HEK293 (cell line): Measurements from ENCODE around the gene MPG.

Experiments
- CTCF ChIA-PET: fragments of 350-600 bp; formaldehyde crosslinking; extraction: SDS; loops from one replicate; lab custom pipeline; 2021; ENCODE audit warnings: antibody characterized with exemption; lab: Yijun Ruan, JAX
- POLR2A ChIA-PET: fragments of 300-600 bp; formaldehyde crosslinking; extraction: SDS; loops from one replicate; lab custom pipeline; 2020; ENCODE audit warnings: antibody characterized with exemption, inconsistent platforms; lab: Yijun Ruan, JAX
- H3K27ac ChIP-seq: fragments of 200-500 bp; sonication (Bioruptor generic); 2 replicates; pipeline ENCODE4 v1.5.1; 2014; ENCODE audit warnings: low read depth, low read length, control low read depth, inconsistent platforms; ENCODE audit errors: extremely low read depth
- H3K36me3 ChIP-seq, 2 experiments: fragments of 200-500 bp in 1 of 2; sonication (Bioruptor generic) in 1 of 2; 1 replicate in 1 of 2; 2 replicates in 1 of 2; pipeline ENCODE4 v1.5.1; 2014 to 2017; ENCODE audit warnings: inconsistent platforms in 2 of 2, low read length in 2 of 2; ENCODE audit not compliant: control insufficient read depth in 2 of 2, insufficient read depth in 1 of 2
- H3K4me1 ChIP-seq: fragments of 200-500 bp; sonication (Bioruptor generic); 2 replicates; pipeline ENCODE4 v1.5.1; 2014; ENCODE audit warnings: mild to moderate bottlenecking, low read length, inconsistent platforms; ENCODE audit not compliant: control insufficient read depth, insufficient read depth
- H3K4me3 ChIP-seq: 2 replicates; pipeline ENCODE4 v1.5.1; 2011; ENCODE audit warnings: low read depth, mild to moderate bottlenecking, control low read depth, low read length, moderate library complexity
- H3K9me3 ChIP-seq: fragments of 200-500 bp; sonication (Bioruptor generic); 2 replicates; pipeline ENCODE4 v1.5.1; 2014; ENCODE audit warnings: low read depth, low read length, inconsistent platforms; ENCODE audit not compliant: control insufficient read depth, insufficient read depth
- BCL11B ChIP-seq: fragments of 450-650 bp; formaldehyde crosslinking; IDR thresholded peaks from 2 replicates; pipeline ENCODE4 v1.5.1; 2016; ENCODE audit warnings: low read depth, missing biosample characterization, missing genetic modification characterization
- GLIS1 ChIP-seq: fragments of 450-650 bp; formaldehyde crosslinking; IDR thresholded peaks from 2 replicates; pipeline ENCODE4 v1.5.1; 2016; ENCODE audit warnings: missing biosample characterization, missing genetic modification characterization
- HIC1 ChIP-seq: fragments of 450-650 bp; formaldehyde crosslinking; IDR thresholded peaks from 2 replicates; pipeline ENCODE4 v1.5.1; 2016; ENCODE audit warnings: missing biosample characterization, missing genetic modification characterization
- HOXD13 ChIP-seq: sonication (generic); formaldehyde crosslinking; IDR thresholded peaks from 2 replicates; pipeline ENCODE4 v1.8.0; 2022; ENCODE audit warnings: missing genetic modification reagents, borderline replicate concordance
- IKZF3 ChIP-seq: fragments of 450-650 bp; IDR thresholded peaks from 2 replicates; pipeline ENCODE4 v1.5.0; 2018; ENCODE audit warnings: missing biosample characterization, mild to moderate bottlenecking, missing genetic modification characterization, moderate library complexity
- MZF1 ChIP-seq: fragments of 450-650 bp; formaldehyde crosslinking; IDR thresholded peaks from 2 replicates; pipeline ENCODE4 v1.5.1; 2017; ENCODE audit warnings: missing biosample characterization, missing genetic modification characterization, borderline replicate concordance
- PRDM2 ChIP-seq: fragments of 450-650 bp; formaldehyde crosslinking; IDR thresholded peaks from 2 replicates; pipeline ENCODE4 v1.5.1; 2016; ENCODE audit warnings: missing biosample characterization, missing genetic modification characterization, borderline replicate concordance
- PRDM4 ChIP-seq: fragments of 450-650 bp; formaldehyde crosslinking; IDR thresholded peaks from 2 replicates; pipeline ENCODE4 v1.5.1; 2017; ENCODE audit warnings: missing biosample characterization, missing genetic modification characterization
- SCRT1 ChIP-seq: fragments of 450-650 bp; formaldehyde crosslinking; IDR thresholded peaks from 2 replicates; pipeline ENCODE4 v1.5.1; 2016; ENCODE audit warnings: missing biosample characterization, missing genetic modification characterization, borderline replicate concordance
- TSHZ1 ChIP-seq: fragments of 450-650 bp; formaldehyde crosslinking; IDR thresholded peaks from 2 replicates; pipeline ENCODE4 v1.5.1; 2016; ENCODE audit warnings: missing biosample characterization, missing genetic modification characterization, borderline replicate concordance
- ZBTB17 ChIP-seq: fragments of 450-650 bp; formaldehyde crosslinking; IDR thresholded peaks from 2 replicates; pipeline ENCODE4 v1.5.1; 2016; ENCODE audit warnings: missing biosample characterization, missing genetic modification characterization
- ZIC2 ChIP-seq: fragments of 450-650 bp; formaldehyde crosslinking; IDR thresholded peaks from 2 replicates; pipeline ENCODE4 v1.5.1; 2016; ENCODE audit warnings: missing biosample characterization, missing genetic modification characterization
- ZNF133 ChIP-seq: fragments of 450-650 bp; formaldehyde crosslinking; IDR thresholded peaks from 2 replicates; pipeline ENCODE4 v1.5.1; 2016; ENCODE audit warnings: missing biosample characterization, missing genetic modification characterization
- ZNF341 ChIP-seq: fragments of 450-650 bp; formaldehyde crosslinking; IDR thresholded peaks from 2 replicates; pipeline ENCODE4; 2016; ENCODE audit warnings: low read depth, missing biosample characterization, missing genetic modification characterization
- ZNF529 ChIP-seq: fragments of 450-650 bp; formaldehyde crosslinking; IDR thresholded peaks from 2 replicates; pipeline ENCODE4 v1.5.1; 2017; ENCODE audit warnings: missing genetic modification characterization, missing biosample characterization; ENCODE audit not compliant: insufficient replicate concordance
- ZNF558 ChIP-seq: fragments of 450-650 bp; formaldehyde crosslinking; IDR thresholded peaks from 2 replicates; pipeline ENCODE4 v1.5.1; 2016; ENCODE audit warnings: missing biosample characterization, missing genetic modification characterization
- ZNF830 ChIP-seq: fragments of 450-650 bp; IDR thresholded peaks from 2 replicates; pipeline ENCODE4 v1.5.0; 2018; ENCODE audit warnings: missing biosample characterization, missing genetic modification characterization, low read depth, mild to moderate bottlenecking, moderate library complexity
- ZSCAN23 ChIP-seq: fragments of 450-650 bp; formaldehyde crosslinking; IDR thresholded peaks from 2 replicates; pipeline ENCODE4 v1.5.1; 2016; ENCODE audit warnings: missing biosample characterization, missing genetic modification characterization

Gene MPG

GRCh38 chr16:47234-47633, 30.8 kb upstream of the MPG start:
- TF ChIP-seq GLIS1 (tag by site-specific recombination) (peak; percentile 83), MZF1 (tag by site-specific recombination) (no peak)
- no peak overlapping the region for H3K27ac ChIP-seq
- POLR2A ChIA-PET = interaction anchor here (1.3 kb wide), 1 partner anchor 9 kb away, joined by 3 read pairs; no protein-coding TSS in a partner anchor

GRCh38 chr16:50769-51591, 27.0 kb upstream of the MPG start:
- no peaks in the 10 kb centered on the region for H3K9me3 ChIP-seq
- no peak overlapping the region for H3K27ac ChIP-seq
- ChIA-PET CTCF (no interaction called here), POLR2A (no interaction called here)
- no peak overlapping the region for H3K4me3 ChIP-seq
- H3K36me3 ChIP-seq = peaks cover 26 to 54% of the 10 kb centered on the region in 2 experiments
- H3K4me1 ChIP-seq = no peaks in the 10 kb centered on the region
- TF ChIP-seq ZBTB17 (tag by site-specific recombination) = 0 out of 2 replicates have a peak, but pooled peaks have one; percentile 20
- no peak for TF ChIP-seq ZSCAN23 (tag by site-specific recombination)
- TF ChIP-seq PRDM4 (tag by site-specific recombination) = peak; percentile 35; the same call in 1 of the 2 replicates
- TF ChIP-seq TSHZ1 (tag by site-specific recombination) = no peak
- TF ChIP-seq ZNF133 (tag by site-specific recombination) = no peak
- peak; percentile 96 for TF ChIP-seq ZIC2
- TF ChIP-seq SCRT1 (tag by site-specific recombination) = peak; percentile 51; the same call in 1 of the 2 replicates
- TF ChIP-seq BCL11B (tag by site-specific recombination) = no peak
- peak; percentile 21 for TF ChIP-seq HIC1 (tag by site-specific recombination)
- no peak for TF ChIP-seq HOXD13
- TF ChIP-seq PRDM2 (tag by site-specific recombination) = no peak
- peak; percentile 1; the same call in 1 of the 2 replicates for TF ChIP-seq ZNF341 (tag by site-specific recombination)
- 0 out of 2 replicates have a peak, but pooled peaks have one; percentile 16 for TF ChIP-seq IKZF3 (tag by site-specific recombination)
- TF ChIP-seq ZNF529 (tag by site-specific recombination) = peak; percentile 6
- no peak for TF ChIP-seq ZNF830 (tag by site-specific recombination)
- no peak for TF ChIP-seq ZNF558

More at GRCh38 chr16:47234-47633, 30.8 kb upstream of the MPG start:
- no peaks in the 10 kb centered on the region for H3K9me3 ChIP-seq
- 0 out of 2 replicates have a peak, but pooled peaks cover 2% of the 10 kb centered on the region for H3K4me1 ChIP-seq
- peaks cover 29 to 79% of the 10 kb centered on the region in 2 experiments for H3K36me3 ChIP-seq
- CTCF ChIA-PET = no interaction called here
- H3K4me3 ChIP-seq = no peak overlapping the region
